ENCODE measurements around the gene CNGA3. TPM values are rescaled to one million over a fixed set of nuclear protein-coding genes. Genes with fewer than 3 reads are reported as not detected.
"Not testable (repeated sequence)": the region's sequence is repeated elsewhere in the genome, so short reads cannot be mapped to it uniquely, and the experiment has no call there.

Gene CNGA3
- total and polyA plus RNA-seq, 2 donors, result 0.15 to 0.85 TPM

DNA sequence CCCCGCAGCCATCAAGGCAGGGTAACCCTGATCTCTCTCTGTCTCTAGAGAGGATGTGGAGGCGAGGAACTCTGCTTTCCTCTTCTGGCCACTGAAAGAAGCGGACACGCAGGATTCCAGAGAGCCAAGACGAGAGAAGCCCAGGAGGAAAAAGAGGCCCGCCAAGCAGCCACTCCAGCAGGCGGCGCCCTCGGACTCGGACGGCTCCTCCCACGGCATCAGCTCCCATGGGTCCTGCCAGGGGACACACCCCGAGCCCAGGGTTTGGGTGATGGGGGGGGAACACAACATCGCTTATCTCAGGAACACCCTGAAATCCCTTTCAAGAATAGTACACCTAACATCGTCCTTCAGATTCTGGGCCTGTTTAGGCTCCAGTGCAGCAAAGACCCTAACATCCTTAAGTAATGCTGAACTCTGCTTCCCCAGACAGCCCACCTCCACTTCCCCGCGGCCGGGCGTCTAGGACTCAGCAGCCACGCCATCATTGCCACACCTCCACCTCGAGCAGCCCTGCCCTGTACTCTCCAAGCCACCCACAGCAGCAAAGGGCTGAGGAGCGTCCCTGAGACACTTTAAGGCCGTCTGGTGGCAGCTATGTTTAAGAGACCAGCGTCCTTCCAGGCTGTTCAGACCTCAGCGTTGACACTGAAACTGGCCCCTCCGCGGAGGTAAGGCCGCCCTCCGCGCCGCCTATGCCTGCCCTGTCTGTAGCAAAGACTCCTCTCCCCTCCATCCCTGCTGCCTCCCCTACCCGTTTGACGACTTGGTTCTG, 34.3 kb upstream of the CNGA3 start:
- no peaks in the 10 kb centered on the region for H3K36me3 ChIP-seq (ENCODE audit: insufficient read depth)
- no peak overlapping the region for H3K27ac ChIP-seq (ENCODE audit: low read depth)
- H3K4me1 ChIP-seq (ENCODE audit: insufficient read depth), result no peaks in the 10 kb centered on the region
- no peak overlapping the region for H3K4me3 ChIP-seq (ENCODE audit: low read depth, low read length)
- WGBS, result 77% methylated on average over 33 of the region's 33 CpGs
- DNase-seq (ENCODE audit: extremely low spot score), result no peak

DNA sequence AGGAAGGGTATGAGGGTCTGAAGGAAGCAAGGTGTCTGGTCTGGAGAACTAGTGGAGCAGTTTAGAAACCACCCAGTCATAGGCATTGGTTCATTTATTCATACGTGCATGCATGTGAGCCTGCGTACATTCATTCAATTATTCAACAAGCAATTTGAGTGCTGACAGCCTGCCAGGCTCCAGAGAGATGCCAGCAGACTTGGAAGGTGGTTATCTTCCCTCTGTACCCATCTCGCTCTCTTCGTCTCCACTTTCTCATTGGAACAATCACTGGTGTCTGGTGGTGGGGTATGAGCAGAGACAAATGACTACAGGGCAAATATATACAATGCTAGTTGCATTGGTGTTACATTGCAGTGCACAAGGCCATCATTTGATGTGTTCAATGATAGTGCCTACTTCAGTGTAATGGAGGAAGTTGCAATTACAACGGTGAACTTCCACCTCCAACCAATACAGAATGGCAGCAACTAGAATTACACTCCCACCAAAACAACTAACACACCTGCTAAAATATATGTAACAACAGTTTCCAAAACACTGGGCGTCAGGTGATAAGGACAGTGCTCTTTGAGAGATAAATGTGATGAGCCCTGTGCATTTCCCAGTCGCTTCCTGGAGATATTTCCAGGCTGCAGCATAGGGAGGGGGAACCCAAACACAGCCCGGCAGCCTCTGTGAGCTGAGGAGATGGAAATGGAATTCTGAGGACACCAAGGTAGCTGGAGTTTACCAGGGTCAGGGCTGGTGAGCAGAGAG, 32.6 kb upstream of the CNGA3 start:
- WGBS, result 84% methylated on average over 8 of the region's 8 CpGs
- Histone ChIP-seq H3K4me1 (ENCODE audit: insufficient read depth) (no peaks in the 10 kb centered on the region), H3K27ac (ENCODE audit: low read depth) (no peak overlapping the region), H3K36me3 (ENCODE audit: insufficient read depth) (no peaks in the 10 kb centered on the region), H3K4me3 (ENCODE audit: low read depth, low read length) (no peak overlapping the region)
- DNase-seq (ENCODE audit: extremely low spot score), result no peak

DNA sequence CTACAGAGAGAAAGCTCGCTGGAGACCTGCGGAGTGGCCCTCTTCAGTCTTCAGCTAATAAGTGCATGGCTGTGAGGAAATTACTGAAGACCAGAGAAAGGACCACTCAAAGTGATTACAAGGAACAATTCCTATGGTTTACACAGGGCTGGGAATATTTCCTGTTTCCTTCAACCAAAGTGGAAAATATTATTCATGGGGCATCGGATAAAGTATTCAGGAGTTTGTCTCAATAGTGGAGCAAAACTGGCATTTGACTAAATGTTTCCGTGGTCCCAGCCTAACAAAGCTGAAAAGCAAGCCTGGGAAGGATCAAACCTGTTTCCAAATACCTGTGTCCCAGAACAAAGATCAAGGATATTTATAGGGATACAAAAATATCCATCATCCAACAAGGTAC, 32.0 kb upstream of the CNGA3 start:
- H3K27ac ChIP-seq (ENCODE audit: low read depth), result no peak overlapping the region
- H3K36me3 ChIP-seq (ENCODE audit: insufficient read depth), result no peaks in the 10 kb centered on the region
- H3K4me1 ChIP-seq (ENCODE audit: insufficient read depth), result no peaks in the 10 kb centered on the region
- DNase-seq (ENCODE audit: extremely low spot score), result no peak
- WGBS, result 85% methylated on average over 4 of the region's 4 CpGs
- H3K4me3 ChIP-seq (ENCODE audit: low read depth, low read length), result no peak overlapping the region

DNA sequence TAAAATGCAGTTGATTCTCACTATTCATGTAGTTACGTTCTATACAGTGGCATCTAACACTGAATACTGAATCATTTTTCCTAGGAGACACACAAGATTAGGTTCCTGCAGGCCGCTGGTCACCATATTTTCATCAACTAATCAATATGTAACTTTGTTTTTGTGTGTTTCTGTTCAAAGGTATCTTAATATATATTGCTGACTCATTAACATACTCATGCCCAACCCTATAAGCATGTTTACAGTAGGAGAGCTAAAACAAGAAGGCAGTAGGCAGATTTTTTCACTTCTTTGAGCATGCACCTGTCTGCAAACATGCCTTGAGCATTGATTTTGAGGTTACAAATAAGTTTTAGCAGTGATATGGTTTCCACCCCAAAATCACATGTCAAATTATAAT, 30.3 kb upstream of the CNGA3 start:
- no peaks in the 10 kb centered on the region for H3K36me3 ChIP-seq (ENCODE audit: insufficient read depth)
- WGBS, result 94% methylated on average over 2 of the region's 2 CpGs
- no peaks in the 10 kb centered on the region for H3K4me1 ChIP-seq (ENCODE audit: insufficient read depth)
- H3K4me3 ChIP-seq (ENCODE audit: low read depth, low read length), result no peak overlapping the region
- DNase-seq (ENCODE audit: extremely low spot score), result no peak
- H3K27ac ChIP-seq (ENCODE audit: low read depth), result no peak overlapping the region

DNA sequence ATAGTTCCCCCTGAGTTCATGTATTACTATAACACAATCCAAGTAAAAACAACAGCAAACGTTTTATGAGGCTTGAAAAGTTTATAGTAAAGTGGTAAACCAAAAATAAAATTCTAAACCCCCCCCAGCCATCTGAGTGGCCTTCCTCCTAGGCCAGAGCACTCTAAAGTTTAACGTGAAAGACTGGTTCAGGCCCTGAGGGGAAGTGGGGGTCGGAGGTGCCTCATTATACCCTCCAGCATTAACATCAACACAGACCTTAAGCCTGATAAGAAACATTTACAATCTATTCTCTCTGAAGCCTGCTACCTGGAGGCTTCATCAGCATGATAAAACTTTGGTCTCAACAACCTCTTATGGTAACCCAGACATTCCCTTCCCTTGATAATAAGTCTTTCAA, 29.0 kb upstream of the CNGA3 start:
- no peak for DNase-seq (ENCODE audit: extremely low spot score)
- WGBS, result 30% methylated on average over 3 of the region's 3 CpGs
- H3K4me3 ChIP-seq (ENCODE audit: low read depth, low read length), result no peak overlapping the region
- H3K36me3 ChIP-seq (ENCODE audit: insufficient read depth), result no peaks in the 10 kb centered on the region
- no peaks in the 10 kb centered on the region for H3K4me1 ChIP-seq (ENCODE audit: insufficient read depth)
- H3K27ac ChIP-seq (ENCODE audit: low read depth), result no peak overlapping the region

DNA sequence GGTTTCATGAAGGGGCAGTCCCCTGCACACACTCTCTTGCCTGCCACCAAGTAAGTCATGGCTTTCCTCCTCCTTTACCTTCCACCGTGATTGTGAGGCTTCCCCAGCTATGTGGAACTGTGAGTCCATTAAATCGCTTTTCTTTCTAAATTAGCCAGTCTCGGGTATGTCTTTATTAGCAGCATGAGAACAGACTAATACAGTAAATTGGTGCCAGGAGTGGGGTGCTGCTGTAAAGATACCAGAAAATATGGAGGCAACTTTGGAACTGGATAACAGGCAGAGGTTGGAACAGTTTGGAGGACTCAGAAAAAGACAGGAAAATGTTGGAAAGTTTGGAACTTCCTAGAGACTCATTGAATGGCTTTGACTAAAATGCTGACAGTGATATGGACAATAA, 26.1 kb upstream of the CNGA3 start:
- H3K4me3 ChIP-seq (ENCODE audit: low read depth, low read length); H3K36me3 ChIP-seq (ENCODE audit: insufficient read depth); H3K27ac ChIP-seq (ENCODE audit: low read depth); DNase-seq (ENCODE audit: extremely low spot score); H3K4me1 ChIP-seq (ENCODE audit: insufficient read depth): not testable (repeated sequence)
- WGBS, result 87% methylated on average over 3 of the region's 3 CpGs

DNA sequence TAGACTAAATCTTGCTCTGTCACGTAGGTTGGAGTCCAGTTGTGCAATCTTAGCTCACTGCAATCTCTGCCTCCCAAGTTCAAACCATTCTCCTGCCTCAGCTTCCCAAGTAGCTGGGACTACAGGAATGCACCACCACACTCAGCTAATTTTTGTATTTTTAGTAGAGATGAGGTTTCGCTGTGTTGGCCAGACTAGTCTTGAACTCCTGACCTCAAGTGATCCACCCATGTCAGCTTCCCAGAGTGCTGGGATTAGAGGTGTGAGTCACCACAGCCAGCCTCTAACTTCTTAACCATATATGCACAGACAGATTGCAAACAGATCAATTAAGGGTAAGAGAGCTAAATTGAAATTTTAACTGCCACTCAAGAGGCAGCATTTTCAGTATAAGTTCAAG, 22.1 kb upstream of the CNGA3 start:
- H3K27ac ChIP-seq (ENCODE audit: low read depth), result no peak overlapping the region
- 69% methylated on average over 2 of the region's 2 CpGs for WGBS
- no peak for DNase-seq (ENCODE audit: extremely low spot score)
- H3K4me3 ChIP-seq (ENCODE audit: low read depth, low read length), result no peak overlapping the region
- no peaks in the 10 kb centered on the region for H3K4me1 ChIP-seq (ENCODE audit: insufficient read depth)
- no peaks in the 10 kb centered on the region for H3K36me3 ChIP-seq (ENCODE audit: insufficient read depth)

DNA sequence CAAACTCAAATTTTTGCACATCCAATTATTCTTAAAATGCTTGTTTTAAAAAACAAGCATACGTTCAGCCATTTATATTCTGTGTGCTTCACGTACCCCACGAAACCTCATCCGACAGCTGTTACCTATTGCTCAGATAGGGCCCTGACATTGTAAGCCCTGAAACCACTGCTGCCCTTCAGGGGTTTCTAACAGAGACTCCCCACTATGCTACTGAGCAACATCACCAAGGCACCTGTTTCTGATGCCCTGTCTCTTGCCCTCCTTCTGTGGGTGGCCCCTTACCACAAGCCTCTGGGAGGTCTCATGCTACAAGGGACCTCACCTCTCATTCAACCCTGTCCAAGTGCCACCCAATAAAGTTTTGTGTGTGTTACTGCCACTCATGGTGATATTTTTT, 18.5 kb upstream of the CNGA3 start:
- Histone ChIP-seq H3K27ac (ENCODE audit: low read depth) (no peak overlapping the region), H3K36me3 (ENCODE audit: insufficient read depth) (no peaks in the 10 kb centered on the region), H3K4me3 (ENCODE audit: low read depth, low read length) (no peak overlapping the region), H3K4me1 (ENCODE audit: insufficient read depth) (no peaks in the 10 kb centered on the region)
- DNase-seq (ENCODE audit: extremely low spot score), result no peak
- WGBS, result 95% methylated on average over 4 of the region's 4 CpGs

DNA sequence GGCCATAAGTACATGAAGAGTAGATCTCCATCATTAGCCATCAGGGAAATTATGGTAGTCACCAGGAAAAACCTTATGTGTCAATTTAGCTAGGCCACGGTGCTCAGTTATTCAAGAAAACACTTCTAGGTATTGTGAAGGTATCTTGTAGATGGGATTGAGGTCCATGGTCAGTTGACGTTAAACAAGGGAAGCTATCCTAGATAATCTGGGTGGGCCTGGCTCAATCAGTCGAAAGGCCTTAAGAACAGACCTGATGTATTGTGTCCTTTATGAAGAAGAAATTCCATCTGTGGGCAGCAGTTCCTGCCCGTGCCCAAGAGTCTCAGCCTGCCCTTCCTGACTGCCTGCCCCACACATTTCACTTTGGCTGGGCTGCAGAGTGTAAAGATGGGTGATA, 16.7 kb upstream of the CNGA3 start:
- H3K4me3 ChIP-seq (ENCODE audit: low read depth, low read length), result no peak overlapping the region
- no peaks in the 10 kb centered on the region for H3K4me1 ChIP-seq (ENCODE audit: insufficient read depth)
- DNase-seq (ENCODE audit: extremely low spot score), result no peak
- no peaks in the 10 kb centered on the region for H3K36me3 ChIP-seq (ENCODE audit: insufficient read depth)
- H3K27ac ChIP-seq (ENCODE audit: low read depth), result no peak overlapping the region
- WGBS, result 88% methylated on average over 4 of the region's 4 CpGs

DNA sequence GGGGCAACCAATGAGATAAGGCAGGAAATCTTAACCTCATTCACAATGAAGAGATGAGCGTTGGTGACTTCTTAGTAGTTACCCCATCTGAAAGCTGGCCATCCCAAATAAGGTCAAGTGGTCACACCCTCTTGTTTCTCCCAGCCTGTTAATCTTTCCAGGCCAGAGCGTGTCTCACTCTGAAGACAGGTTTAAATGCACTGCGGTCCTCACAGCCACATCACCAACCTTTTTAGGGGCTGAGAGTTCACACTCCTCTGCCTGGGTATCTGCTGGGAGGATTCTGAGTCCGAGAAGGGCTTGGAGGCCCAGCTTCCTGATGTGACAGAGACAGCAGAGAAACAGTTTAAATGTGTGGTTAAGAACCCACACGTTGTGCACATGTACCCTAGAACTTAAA, 13.3 kb upstream of the CNGA3 start:
- Histone ChIP-seq H3K36me3 (ENCODE audit: insufficient read depth) (no peaks in the 10 kb centered on the region), H3K4me3 (ENCODE audit: low read depth, low read length) (no peak overlapping the region), H3K27ac (ENCODE audit: low read depth) (no peak overlapping the region), H3K4me1 (ENCODE audit: insufficient read depth) (no peaks in the 10 kb centered on the region)
- DNase-seq (ENCODE audit: extremely low spot score), result no peak
- whole genome bisulfite sequencing, result 86% methylated on average over 5 of the region's 5 CpGs

DNA sequence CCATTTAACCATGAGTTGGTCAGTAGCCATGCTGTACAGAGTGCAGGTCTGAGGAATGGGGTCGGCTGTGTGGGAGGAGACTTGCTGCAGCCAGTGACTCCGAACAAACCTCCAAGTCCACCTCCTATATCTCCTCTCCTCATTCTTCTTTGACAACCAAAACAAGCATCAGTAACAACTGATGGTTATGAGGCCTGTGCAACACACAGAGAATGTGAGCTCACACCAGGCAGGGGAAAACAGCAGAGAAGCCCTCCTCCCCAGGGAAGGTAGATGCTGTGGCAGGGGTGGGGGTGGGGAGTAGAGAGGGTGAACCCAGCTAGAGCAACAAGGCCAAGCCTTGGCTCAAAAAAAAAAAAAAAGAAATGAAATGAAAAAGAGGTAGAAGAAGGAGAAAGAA, 12.3 kb upstream of the CNGA3 start:
- Histone ChIP-seq H3K27ac (ENCODE audit: low read depth) (no peak overlapping the region), H3K4me3 (ENCODE audit: low read depth, low read length) (no peak overlapping the region), H3K36me3 (ENCODE audit: insufficient read depth) (no peaks in the 10 kb centered on the region), H3K4me1 (ENCODE audit: insufficient read depth) (no peaks in the 10 kb centered on the region)
- DNase-seq (ENCODE audit: extremely low spot score), result no peak
- WGBS, result 74% methylated on average over 2 of the region's 2 CpGs

DNA sequence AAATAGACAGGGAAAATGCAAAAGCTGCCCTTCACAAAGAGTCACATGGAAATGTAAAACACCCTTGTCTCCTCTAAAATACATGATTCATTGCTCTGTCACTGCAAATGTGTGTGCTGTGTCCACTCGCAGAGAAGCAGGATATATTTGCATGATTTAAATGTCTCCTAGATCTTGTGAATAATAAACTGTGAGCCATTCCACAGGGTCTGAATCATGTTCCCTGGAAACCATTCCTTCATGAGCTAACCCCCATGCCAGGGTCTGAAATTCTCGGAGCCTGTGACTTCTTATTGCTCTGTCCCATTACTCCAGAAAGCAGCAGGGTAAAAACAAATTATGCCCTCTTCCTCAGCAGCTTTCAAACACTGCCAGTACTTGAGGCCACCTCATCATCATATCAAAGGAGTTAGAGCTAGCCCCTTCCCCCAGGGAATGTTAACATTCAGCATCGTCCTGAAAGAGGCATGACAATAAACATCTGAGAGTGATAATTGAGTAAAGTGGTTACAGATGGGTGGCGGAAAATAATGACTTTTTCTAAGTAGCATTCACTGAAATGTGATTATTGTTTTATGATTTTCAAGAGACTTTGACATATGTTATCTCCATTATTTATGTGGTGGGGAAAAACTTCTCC, 11.7 kb upstream of the CNGA3 start:
- 13% methylated on average over 4 of the region's 4 CpGs for WGBS
- no peak for DNase-seq (ENCODE audit: extremely low spot score)
- H3K27ac ChIP-seq (ENCODE audit: low read depth), result no peak overlapping the region

DNA sequence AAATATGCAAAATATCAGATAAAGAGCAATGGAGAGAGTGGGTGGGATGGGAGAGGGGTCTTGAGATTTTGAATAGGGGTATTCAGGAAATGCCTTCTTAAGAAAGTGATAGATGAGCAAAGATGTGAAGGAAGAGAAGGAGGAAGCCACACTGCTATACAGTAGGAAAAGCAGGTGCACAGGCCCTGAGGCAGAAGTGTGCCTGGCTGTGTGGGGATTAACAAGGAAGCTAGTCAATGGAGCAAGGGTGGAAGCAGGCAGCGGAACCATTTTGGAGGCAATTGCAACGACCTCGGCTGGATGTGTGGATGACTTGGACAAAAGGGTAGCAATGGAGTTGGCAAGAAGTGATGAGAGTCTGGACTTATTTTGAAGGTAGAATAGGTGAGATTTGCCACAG, 11.0 kb upstream of the CNGA3 start:
- H3K4me1 ChIP-seq (ENCODE audit: insufficient read depth), result no peaks in the 10 kb centered on the region
- WGBS, result 81% methylated on average over 3 of the region's 3 CpGs
- DNase-seq (ENCODE audit: extremely low spot score), result no peak

More for the DNA sequence above, 11.7 kb upstream of the CNGA3 start:
- H3K4me3 ChIP-seq (ENCODE audit: low read depth, low read length), result no peak overlapping the region
- H3K36me3 ChIP-seq (ENCODE audit: insufficient read depth), result no peaks in the 10 kb centered on the region
- H3K4me1 ChIP-seq (ENCODE audit: insufficient read depth), result no peaks in the 10 kb centered on the region

DNA sequence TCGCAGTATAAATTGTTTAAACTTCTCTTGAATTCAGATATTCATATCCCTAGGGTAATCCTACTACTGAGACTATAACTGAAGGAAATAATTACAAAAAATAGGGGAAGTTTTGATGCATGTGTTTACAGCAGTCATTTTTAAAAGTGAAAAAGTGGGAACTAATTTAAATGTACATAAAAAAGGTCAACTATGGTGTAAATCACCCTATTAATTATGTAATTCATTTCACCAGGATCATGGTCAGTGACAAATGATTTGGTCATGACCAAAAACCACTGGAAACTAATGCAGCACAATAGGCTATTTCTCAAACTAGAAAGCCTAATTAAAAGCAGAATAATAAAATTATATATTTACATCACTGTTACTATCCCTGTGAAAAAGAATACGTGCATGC, 5.0 kb upstream of the CNGA3 start:
- H3K36me3 ChIP-seq (ENCODE audit: insufficient read depth), result no peaks in the 10 kb centered on the region
- DNase-seq (ENCODE audit: extremely low spot score), result no peak
- H3K27ac ChIP-seq (ENCODE audit: low read depth), result no peak overlapping the region
- 94% methylated on average over 2 of the region's 2 CpGs for WGBS
- H3K4me3 ChIP-seq (ENCODE audit: low read depth, low read length), result no peak overlapping the region
- H3K4me1 ChIP-seq (ENCODE audit: insufficient read depth), result no peaks in the 10 kb centered on the region

More for the DNA sequence above, 11.0 kb upstream of the CNGA3 start:
- Histone ChIP-seq H3K4me3 (ENCODE audit: low read depth, low read length) (no peak overlapping the region), H3K36me3 (ENCODE audit: insufficient read depth) (no peaks in the 10 kb centered on the region), H3K27ac (ENCODE audit: low read depth) (no peak overlapping the region)
